ENCODE results near the gene GPR150. TPM values are rescaled to one million over a fixed set of nuclear protein-coding genes. Genes with fewer than 3 reads are reported as not detected.

GPR150 gene
- 1 to 10 TPM in 1 of 4 donors, under 1 TPM in 3; 0.33 to 2.0 (median 0.63) TPM for total RNA-seq

DNA sequence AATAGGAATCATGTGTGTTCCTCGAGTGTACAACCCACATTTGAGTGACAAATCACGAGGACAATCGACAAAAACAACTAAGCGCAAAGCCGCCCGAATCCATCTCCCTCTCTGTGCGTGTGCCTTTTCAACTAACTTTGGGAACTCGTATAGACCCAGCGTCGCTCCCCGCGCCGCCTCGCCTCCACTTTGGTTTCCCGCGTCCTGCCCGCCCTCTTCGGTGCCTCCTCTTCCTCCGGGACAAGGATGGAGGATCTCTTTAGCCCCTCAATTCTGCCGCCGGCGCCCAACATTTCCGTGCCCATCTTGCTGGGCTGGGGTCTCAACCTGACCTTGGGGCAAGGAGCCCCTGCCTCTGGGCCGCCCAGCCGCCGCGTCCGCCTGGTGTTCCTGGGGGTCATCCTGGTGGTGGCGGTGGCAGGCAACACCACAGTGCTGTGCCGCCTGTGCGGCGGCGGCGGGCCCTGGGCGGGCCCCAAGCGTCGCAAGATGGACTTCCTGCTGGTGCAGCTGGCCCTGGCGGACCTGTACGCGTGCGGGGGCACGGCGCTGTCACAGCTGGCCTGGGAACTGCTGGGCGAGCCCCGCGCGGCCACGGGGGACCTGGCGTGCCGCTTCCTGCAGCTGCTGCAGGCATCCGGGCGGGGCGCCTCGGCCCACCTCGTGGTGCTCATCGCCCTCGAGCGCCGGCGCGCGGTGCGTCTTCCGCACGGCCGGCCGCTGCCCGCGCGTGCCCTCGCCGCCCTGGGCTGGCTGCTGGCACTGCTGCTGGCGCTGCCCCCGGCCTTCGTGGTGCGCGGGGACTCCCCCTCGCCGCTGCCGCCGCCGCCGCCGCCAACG, at the start of gene GPR150:
Gene GPR150, plus strand, starts transcription at position 58 of the 840 bp plus-strand sequence. Its CDS starts 189 bp downstream, at position 247.
- TF ChIP-seq, protein P1, sequence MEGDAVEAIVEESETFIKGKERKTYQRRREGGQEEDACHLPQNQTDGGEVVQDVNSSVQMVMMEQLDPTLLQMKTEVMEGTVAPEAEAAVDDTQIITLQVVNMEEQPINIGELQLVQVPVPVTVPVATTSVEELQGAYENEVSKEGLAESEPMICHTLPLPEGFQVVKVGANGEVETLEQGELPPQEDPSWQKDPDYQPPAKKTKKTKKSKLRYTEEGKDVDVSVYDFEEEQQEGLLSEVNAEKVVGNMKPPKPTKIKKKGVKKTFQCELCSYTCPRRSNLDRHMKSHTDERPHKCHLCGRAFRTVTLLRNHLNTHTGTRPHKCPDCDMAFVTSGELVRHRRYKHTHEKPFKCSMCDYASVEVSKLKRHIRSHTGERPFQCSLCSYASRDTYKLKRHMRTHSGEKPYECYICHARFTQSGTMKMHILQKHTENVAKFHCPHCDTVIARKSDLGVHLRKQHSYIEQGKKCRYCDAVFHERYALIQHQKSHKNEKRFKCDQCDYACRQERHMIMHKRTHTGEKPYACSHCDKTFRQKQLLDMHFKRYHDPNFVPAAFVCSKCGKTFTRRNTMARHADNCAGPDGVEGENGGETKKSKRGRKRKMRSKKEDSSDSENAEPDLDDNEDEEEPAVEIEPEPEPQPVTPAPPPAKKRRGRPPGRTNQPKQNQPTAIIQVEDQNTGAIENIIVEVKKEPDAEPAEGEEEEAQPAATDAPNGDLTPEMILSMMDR (IDR thresholded peaks at IDR 0.05; ENCODE audit: low read depth), result no peak

DNA sequence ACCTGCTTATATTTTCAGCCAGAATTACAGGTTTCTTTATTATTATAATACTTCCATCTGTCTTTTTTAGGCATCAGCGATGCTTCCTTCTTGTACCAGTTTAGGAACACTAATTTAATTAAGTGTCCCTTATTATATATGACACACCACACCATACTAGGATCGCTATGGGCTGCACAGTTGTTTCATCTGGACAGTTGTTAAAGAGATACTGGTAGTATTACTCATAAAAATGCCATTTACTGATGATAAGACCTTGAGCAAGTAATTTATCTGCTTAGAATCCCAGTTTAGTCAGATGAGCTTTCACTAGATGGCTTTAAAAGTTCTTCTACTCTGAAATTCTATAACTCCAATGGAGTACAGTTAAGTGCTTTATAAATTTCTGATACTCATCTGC, 47.9 kb upstream of the GPR150 start:
- TF ChIP-seq, protein P1 (IDR thresholded peaks at IDR 0.05; ENCODE audit: low read depth), result no peak

DNA sequence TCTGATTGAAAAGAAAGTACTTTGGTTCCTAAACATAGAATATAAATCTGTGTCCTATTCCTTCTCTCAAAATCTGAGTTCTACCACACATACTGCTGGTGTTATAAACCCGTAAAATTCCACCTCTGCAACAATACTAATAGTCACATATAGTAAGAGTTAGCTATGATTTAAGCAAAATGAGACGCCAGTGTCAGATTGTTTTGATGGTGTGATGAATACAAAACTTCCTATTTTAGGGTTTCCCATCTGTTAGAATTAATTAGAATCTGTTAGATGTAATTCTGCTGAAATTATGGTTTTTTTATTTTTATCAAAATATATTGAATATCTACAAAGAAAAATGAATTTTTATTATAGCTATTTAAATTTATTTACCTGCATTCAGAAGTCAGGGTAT, 38.3 kb upstream of the GPR150 start:
- TF ChIP-seq, protein P1 (IDR thresholded peaks at IDR 0.05; ENCODE audit: low read depth), result no peak

DNA sequence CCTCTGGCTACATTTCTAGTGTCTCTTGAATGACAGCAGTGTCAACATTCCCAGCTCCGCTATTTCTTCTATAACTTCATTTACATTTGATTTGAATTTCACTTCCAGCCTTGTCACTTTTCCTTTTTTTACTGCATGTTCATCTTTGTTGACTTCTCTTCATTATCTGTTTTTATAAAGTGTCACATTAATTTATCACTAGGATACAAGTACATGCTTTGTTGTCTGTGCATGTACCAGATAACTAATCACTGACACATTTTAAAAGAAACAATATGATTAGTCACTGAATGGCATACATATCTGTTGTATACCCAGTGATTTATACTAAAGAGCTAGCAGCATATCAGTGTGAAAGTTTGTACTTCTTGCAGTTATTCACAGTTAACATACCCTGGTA, 35.9 kb upstream of the GPR150 start:
- TF ChIP-seq, protein P1 (IDR thresholded peaks at IDR 0.05; ENCODE audit: low read depth), result no peak

DNA sequence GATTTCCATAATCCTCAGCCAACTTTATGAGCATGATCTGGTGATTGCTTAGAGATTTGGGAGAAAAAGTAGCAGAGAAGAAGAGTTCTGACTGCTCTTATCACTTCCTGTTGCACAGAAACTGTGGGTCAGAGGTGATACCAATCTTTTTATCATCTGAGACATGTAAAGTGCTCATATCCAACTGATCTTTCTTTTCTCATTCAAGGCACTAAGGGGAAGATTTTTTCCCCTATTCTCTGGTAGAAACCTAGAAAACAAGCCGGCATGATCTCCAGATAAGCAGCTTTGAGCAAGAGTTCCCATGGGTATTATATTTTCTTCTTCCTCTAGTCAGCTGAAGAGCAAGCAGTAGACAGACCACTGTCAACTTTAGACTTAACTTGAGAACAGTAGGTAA, 29.0 kb upstream of the GPR150 start:
- TF ChIP-seq, protein P1 (IDR thresholded peaks at IDR 0.05; ENCODE audit: low read depth), result no peak

DNA sequence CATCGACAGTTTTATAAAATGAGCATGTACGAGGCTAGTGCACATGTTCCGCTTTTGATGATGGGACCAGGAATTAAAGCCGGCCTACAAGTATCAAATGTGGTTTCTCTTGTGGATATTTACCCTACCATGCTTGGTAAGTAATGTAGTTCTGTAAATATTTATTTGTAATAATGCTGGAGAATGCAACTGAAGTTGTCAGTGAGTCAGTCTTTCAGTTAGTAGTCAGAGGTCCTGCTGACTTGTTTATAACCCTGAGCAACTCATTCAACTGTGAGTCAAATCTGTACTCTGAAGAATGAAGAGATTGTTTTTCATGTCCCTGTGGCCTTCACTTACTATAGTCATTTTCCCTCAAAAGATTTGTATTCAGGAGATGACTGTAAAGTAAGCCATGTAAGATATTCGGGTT, 28.4 kb upstream of the GPR150 start:
- TF ChIP-seq, protein P1 (IDR thresholded peaks at IDR 0.05; ENCODE audit: low read depth), result no peak

DNA sequence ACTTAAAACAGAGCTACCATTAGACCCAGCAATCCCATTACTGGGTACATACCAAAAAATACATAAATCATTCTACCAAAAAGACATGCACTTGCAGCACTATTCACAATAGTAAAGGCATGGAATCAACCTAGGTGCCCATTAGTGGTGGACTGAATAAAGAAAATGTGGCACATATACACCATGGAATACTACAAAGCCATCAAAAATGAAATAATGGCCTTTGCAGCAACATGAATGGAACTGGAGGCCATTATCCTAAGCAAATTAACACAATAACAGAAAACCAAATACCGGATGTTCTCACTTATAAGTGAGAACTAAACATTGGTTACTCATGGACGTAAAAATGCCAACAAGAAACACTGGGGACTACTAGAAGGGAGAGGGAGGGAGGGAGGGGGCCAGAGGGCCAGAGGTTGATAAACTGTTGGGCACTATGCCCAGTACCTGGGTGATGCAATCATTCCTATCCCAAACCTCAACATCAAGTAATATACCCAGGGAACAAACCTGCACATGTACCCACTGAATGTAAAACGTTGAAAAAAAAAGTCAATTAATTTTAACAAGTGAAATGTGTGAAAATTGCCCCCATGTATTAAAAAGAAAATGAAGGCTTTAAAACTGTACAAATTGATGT, 24.5 kb upstream of the GPR150 start:
- TF ChIP-seq, protein P1 (IDR thresholded peaks at IDR 0.05; ENCODE audit: low read depth), result no peak
